Suprapubic skin (tissue), 3 donors: Measurements from ENCODE around the gene NKX6-1.

Experiments
- CTCF ChIP-seq, 2 donors: fragments of 200-600 bp in 1 of 2; fragments of 450-650 bp in 1 of 2; sonication (generic) in 1 of 2; IDR thresholded peaks; one replicate each; pipeline ENCODE4 v1.5.1; 2016 to 2019; ENCODE audit warnings: antibody characterized with exemption in 2 of 2, mild to moderate bottlenecking in 1 of 2, moderate library complexity in 1 of 2
- POLR2A ChIP-seq, 2 donors: fragments of 450-650 bp; IDR thresholded peaks; one replicate each; pipeline ENCODE4 v1.6.1; 2017; ENCODE audit warnings: antibody characterized with exemption in 2 of 2, mild to moderate bottlenecking in 2 of 2, moderate library complexity in 2 of 2

- TF ChIP-seq CTCF (IDR thresholded peaks at IDR 0.05) = no peak
- TF ChIP-seq POLR2A (IDR thresholded peaks at IDR 0.05) = no peak
These were observed 3.9 kb upstream of the NKX6-1 start for GRCh38 chr4:84502955-84503373.
